ENCODE measurements around the gene GRIN1. TPM values are rescaled to one million over a fixed set of nuclear protein-coding genes. Genes with fewer than 3 reads are reported as not detected.
A peak's percentile ranks its signal among the peaks of the same experiment; 100 is the strongest.

GRIN1 gene
- total and polyA plus RNA-seq, 4 donors, result 0.06 to 0.51 (median 0.34) TPM

DNA sequence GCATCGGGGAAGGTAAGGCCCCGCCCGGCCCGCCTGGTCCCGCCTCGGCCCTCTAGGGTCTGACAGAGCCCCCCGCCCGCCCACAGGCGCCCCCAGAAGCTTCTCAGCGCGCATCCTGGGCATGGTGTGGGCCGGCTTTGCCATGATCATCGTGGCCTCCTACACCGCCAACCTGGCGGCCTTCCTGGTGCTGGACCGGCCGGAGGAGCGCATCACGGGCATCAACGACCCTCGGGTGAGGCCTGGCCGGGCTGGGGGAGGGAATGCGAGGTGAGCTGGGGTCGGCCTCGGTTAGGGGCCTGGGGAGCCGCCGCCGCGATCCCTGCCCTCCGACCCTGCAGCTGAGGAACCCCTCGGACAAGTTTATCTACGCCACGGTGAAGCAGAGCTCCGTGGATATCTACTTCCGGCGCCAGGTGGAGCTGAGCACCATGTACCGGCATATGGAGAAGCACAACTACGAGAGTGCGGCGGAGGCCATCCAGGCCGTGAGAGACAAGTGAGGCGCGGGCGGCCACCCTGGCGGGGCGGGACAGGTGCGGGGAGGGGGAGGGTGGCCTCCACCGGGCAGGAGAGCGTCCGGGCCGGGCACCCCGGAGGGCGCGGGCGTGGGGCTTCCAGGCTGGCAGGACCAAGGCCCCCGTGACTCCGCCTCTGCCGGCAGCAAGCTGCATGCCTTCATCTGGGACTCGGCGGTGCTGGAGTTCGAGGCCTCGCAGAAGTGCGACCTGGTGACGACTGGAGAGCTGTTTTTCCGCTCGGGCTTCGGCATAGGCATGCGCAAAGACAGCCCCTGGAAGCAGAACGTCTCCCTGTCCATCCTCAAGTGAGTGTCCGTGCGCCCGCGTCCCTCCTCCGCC is 23.8 kb downstream of the GRIN1 start:
- Histone ChIP-seq H3K9me3 (ENCODE audit: control insufficient read depth in 4 of 4, insufficient read depth in 3 of 4, low read length in 3 of 4) (peaks cover 0 to under 1% (median 0%) of the 10 kb centered on the region in 4 donors), H3K4me3 (no peak overlapping the region), H3K4me1 (ENCODE audit: control insufficient read depth in 5 of 5, insufficient read depth in 5 of 5, low read length in 5 of 5) (peaks cover 0 to 2% (median 0%) of the 10 kb centered on the region in 5 donors), H3K9ac (ENCODE audit: insufficient read depth in 1 of 2, low read length in 2 of 2) (no peak overlapping the region), H3K36me3 (ENCODE audit: control insufficient read depth in 4 of 4, insufficient read depth in 4 of 4, low read length in 4 of 4) (no peaks in the 10 kb centered on the region), H3K27ac (ENCODE audit: low read depth in 1 of 2, low read length in 1 of 2) (no peak overlapping the region), H3K27me3 (ENCODE audit: control insufficient read depth in 3 of 3, insufficient read depth in 3 of 3, low read length in 2 of 3) (peaks cover 12 to 75% (median 36%) of the 10 kb centered on the region in 3 donors)
- TF ChIP-seq, protein P1, sequence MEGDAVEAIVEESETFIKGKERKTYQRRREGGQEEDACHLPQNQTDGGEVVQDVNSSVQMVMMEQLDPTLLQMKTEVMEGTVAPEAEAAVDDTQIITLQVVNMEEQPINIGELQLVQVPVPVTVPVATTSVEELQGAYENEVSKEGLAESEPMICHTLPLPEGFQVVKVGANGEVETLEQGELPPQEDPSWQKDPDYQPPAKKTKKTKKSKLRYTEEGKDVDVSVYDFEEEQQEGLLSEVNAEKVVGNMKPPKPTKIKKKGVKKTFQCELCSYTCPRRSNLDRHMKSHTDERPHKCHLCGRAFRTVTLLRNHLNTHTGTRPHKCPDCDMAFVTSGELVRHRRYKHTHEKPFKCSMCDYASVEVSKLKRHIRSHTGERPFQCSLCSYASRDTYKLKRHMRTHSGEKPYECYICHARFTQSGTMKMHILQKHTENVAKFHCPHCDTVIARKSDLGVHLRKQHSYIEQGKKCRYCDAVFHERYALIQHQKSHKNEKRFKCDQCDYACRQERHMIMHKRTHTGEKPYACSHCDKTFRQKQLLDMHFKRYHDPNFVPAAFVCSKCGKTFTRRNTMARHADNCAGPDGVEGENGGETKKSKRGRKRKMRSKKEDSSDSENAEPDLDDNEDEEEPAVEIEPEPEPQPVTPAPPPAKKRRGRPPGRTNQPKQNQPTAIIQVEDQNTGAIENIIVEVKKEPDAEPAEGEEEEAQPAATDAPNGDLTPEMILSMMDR (IDR thresholded peaks at IDR 0.05; ENCODE audit: control extremely low read depth, extremely low read depth), result no peak
- WGBS, 2 donors, result 8 to 9% methylated on average over 68 to 74 of the region's 74 CpGs
- DNase-seq, result no peak
- ATAC-seq (ENCODE audit: insufficient read depth, low FRiP score), result peak; percentile 24

DNA sequence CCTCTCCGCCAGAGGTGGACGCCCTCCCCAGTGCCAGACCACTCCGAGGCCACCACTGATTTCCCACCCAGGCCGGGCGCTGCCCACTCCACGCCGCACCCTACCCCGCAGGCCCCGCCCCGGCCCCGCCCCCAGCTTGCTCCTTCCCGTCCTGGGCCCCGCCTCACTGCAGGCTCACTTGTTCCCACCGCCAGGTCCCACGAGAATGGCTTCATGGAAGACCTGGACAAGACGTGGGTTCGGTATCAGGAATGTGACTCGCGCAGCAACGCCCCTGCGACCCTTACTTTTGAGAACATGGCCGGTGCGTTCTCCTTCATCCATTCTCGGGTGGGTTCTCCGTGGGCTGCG is 24.4 kb downstream of the GRIN1 start:
- no peak for ATAC-seq (ENCODE audit: insufficient read depth, low FRiP score)

DNA sequence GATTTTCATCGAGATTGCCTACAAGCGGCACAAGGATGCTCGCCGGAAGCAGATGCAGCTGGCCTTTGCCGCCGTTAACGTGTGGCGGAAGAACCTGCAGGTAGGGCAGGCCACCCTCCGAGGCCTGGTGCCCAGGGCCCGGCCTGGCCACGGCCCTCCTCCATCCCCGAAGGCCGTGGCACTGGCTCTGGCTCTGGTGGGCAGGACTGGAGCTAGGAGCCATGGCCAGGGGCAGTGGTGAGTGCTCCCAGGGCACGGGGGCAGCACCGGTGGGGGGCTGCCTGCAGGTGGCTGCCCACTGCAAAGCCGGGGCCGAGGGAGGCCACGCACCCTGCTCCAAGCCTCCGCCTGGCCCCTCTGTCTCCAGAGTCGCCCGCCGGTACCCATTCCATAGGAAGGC is 24.9 kb downstream of the GRIN1 start:
- Histone ChIP-seq H3K9me3 (ENCODE audit: control insufficient read depth in 4 of 4, insufficient read depth in 3 of 4, low read length in 3 of 4) (no peaks in the 10 kb centered on the region), H3K27me3 (ENCODE audit: control insufficient read depth in 3 of 3, insufficient read depth in 3 of 3, low read length in 2 of 3) (peaks cover 12 to 67% (median 29%) of the 10 kb centered on the region in 3 donors), H3K4me1 (ENCODE audit: control insufficient read depth in 5 of 5, insufficient read depth in 5 of 5, low read length in 5 of 5) (peaks cover 0 to 8% (median 0%) of the 10 kb centered on the region in 5 donors), H3K27ac (ENCODE audit: low read depth in 1 of 2, low read length in 1 of 2) (no peak overlapping the region), H3K9ac (ENCODE audit: insufficient read depth in 1 of 2, low read length in 2 of 2) (no peak overlapping the region), H3K36me3 (ENCODE audit: control insufficient read depth in 4 of 4, insufficient read depth in 4 of 4, low read length in 4 of 4) (no peaks in the 10 kb centered on the region), H3K4me3 (no peak overlapping the region)
- TF ChIP-seq, protein P1 (IDR thresholded peaks at IDR 0.05; ENCODE audit: control extremely low read depth, extremely low read depth), result no peak
- no peak for DNase-seq
- ATAC-seq (ENCODE audit: insufficient read depth, low FRiP score), result no peak
- 82 to 85% methylated on average over 21 to 22 of the region's 22 CpGs for WGBS, 2 donors

More for the DNA sequence above, 24.4 kb downstream of the GRIN1 start:
- Histone ChIP-seq H3K27me3 (ENCODE audit: control insufficient read depth in 3 of 3, insufficient read depth in 3 of 3, low read length in 2 of 3) (peaks cover 12 to 71% (median 31%) of the 10 kb centered on the region in 3 donors), H3K4me1 (ENCODE audit: control insufficient read depth in 5 of 5, insufficient read depth in 5 of 5, low read length in 5 of 5) (peaks cover 0 to 5% (median 0%) of the 10 kb centered on the region in 5 donors), H3K4me3 (no peak overlapping the region), H3K9ac (ENCODE audit: insufficient read depth in 1 of 2, low read length in 2 of 2) (no peak overlapping the region), H3K36me3 (ENCODE audit: control insufficient read depth in 4 of 4, insufficient read depth in 4 of 4, low read length in 4 of 4) (no peaks in the 10 kb centered on the region), H3K9me3 (ENCODE audit: control insufficient read depth in 4 of 4, insufficient read depth in 3 of 4, low read length in 3 of 4) (no peaks in the 10 kb centered on the region), H3K27ac (ENCODE audit: low read depth in 1 of 2, low read length in 1 of 2) (no peak overlapping the region)
- no peak for DNase-seq
- WGBS, 2 donors, result 28 to 41% methylated on average over 25 to 26 of the region's 26 CpGs
- TF ChIP-seq, protein P1 (IDR thresholded peaks at IDR 0.05; ENCODE audit: control extremely low read depth, extremely low read depth), result no peak
